ENCODE results near the gene DGKB.
A peak's percentile ranks its signal among the peaks of the same experiment; 100 is the strongest.

Gene DGKB

DNA sequence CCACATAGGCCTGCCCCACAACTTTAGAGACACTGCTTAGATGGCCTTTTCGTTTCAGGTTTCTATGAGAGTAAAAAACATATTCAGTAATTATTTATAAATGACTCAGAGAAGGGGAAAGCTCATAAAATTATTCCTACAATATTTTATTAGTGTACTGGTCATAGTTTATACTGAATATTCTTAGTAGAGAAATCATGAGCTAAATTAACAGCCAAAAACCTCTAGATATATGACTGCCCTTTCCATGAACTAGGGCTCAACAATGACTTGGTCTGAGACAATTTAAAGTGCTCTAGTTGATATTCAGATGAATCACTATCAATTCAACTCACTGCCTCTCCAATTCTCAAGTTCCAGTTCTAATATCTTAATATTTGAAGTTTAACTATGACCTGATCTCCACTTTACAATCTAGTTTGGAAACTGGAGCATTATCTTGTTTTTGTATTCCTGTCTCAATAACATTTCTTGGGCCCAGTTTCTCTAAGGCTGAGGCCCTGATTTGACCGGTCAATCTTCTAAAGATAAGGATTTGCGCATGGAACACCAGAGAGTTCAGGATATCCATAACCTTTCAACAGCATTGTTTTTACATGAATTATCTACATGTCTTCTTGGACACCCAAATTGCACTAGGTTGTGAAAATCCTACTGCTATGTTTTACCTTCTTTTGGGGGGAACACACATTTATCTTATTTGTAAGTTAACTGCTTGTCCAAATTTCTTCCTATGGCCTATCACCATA lies 141.6 kb downstream of the DGKB start:
- TF ChIP-seq, protein P1, sequence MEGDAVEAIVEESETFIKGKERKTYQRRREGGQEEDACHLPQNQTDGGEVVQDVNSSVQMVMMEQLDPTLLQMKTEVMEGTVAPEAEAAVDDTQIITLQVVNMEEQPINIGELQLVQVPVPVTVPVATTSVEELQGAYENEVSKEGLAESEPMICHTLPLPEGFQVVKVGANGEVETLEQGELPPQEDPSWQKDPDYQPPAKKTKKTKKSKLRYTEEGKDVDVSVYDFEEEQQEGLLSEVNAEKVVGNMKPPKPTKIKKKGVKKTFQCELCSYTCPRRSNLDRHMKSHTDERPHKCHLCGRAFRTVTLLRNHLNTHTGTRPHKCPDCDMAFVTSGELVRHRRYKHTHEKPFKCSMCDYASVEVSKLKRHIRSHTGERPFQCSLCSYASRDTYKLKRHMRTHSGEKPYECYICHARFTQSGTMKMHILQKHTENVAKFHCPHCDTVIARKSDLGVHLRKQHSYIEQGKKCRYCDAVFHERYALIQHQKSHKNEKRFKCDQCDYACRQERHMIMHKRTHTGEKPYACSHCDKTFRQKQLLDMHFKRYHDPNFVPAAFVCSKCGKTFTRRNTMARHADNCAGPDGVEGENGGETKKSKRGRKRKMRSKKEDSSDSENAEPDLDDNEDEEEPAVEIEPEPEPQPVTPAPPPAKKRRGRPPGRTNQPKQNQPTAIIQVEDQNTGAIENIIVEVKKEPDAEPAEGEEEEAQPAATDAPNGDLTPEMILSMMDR (IDR thresholded peaks at IDR 0.05; ENCODE audit: low read depth, low read length, missing control alignments): no peak
- in situ Hi-C loops (cut with HindIII; ENCODE audit: low sequenced_read_pairs): no loop called here
- H3K4me3 ChIP-seq (ENCODE audit: low read depth, low read length): no peak overlapping the region
- no peak for DNase-seq (ENCODE audit: low read depth)

DNA sequence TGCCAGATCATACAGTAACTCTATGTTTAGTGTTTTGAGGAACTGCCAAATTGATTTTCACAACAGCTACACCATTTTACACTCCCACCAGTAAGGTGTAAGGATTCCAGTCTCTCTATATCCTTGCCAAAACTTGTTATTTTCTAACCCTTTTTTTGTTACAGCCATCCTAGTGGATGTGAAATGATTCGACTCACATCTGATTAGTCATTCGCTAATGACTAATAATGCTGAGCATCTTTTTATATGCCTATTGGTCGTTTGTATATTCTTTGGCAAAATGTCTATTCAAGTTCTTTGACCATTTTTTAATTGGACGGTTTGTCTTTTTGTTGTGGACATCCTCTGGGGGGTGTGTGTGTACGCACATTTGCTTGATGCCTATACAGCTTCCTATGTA lies 142.8 kb downstream of the DGKB start:
- TF ChIP-seq, protein P1 (IDR thresholded peaks at IDR 0.05; ENCODE audit: low read depth, low read length, missing control alignments): no peak

DNA sequence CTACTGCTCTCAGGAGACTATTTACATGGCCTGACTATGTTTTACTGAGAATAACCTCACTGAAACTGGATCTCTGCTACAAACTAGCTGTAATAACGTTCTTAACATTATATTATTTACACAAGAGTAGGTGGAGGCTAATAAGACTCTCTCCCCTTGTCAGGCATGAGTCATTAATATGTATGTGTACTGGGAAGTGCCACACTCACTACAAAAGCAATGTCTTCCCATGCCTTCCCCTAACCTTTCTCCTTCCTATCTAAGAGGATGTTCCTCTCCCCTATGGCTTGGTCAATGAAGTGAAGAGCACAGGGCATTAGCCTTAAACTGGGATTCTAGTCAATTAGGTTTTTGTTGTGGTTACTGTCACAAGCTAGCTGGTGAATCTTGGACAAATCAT lies 147.9 kb downstream of the DGKB start:
- in situ Hi-C loops (cut with HindIII; ENCODE audit: low sequenced_read_pairs): no loop called here
- DNase-seq (ENCODE audit: low read depth): no peak
- TF ChIP-seq, protein P1 (IDR thresholded peaks at IDR 0.05; ENCODE audit: low read depth, low read length, missing control alignments): no peak
- H3K4me3 ChIP-seq (ENCODE audit: low read depth, low read length): no peak overlapping the region

More for the DNA sequence above, 142.8 kb downstream of the DGKB start:
- DNase-seq (ENCODE audit: low read depth): no peak
- H3K4me3 ChIP-seq (ENCODE audit: low read depth, low read length): no peak overlapping the region
- in situ Hi-C loops (cut with HindIII; ENCODE audit: low sequenced_read_pairs): no loop called here

DNA sequence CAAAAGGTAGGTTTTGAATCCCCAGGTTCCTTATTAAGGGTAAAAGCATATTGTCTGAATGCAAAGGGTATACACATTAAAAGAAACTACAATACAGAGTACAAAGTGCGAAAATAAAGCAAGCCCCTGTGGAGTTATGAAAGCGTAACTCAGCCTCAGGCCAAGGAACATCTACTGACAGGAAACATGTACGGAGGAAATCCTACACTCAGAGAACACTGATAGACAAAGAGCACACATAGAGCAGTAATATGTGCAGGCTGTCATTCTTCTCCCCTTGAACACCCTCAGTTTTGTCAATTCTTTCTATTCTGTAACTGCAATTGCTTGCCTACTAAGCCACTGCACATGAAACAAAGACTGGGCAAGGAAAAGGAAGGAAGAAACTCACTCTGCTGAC lies 150.2 kb downstream of the DGKB start:
- no peak overlapping the region for H3K4me3 ChIP-seq (ENCODE audit: low read depth, low read length)
- TF ChIP-seq, protein P1 (IDR thresholded peaks at IDR 0.05; ENCODE audit: low read depth, low read length, missing control alignments): no peak
- DNase-seq (ENCODE audit: low read depth): no peak
- in situ Hi-C loops (cut with HindIII; ENCODE audit: low sequenced_read_pairs): no loop called here

DNA sequence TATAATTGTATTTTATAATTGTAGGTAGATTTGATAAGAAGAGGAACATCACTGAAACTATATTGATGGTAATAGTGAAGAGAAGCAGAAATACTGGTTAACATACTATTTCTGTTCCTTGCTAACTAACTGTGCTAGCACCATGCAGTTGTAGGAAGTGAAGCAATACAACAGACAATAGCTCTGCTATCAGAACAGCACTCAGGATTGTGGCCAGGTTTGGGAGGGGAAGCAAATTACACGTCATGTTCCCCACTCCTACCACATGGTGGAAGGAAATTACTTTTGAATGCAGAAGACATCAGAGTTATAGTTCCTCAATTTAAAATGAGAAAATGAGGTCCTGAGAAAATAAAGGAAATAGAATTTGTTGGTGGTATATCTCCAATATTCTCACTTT lies 151.1 kb downstream of the DGKB start:
- DNase-seq (ENCODE audit: low read depth): no peak
- in situ Hi-C loops (cut with HindIII; ENCODE audit: low sequenced_read_pairs): no loop called here
- TF ChIP-seq, protein P1 (IDR thresholded peaks at IDR 0.05; ENCODE audit: low read depth, low read length, missing control alignments): no peak
- no peak overlapping the region for H3K4me3 ChIP-seq (ENCODE audit: low read depth, low read length)

DNA sequence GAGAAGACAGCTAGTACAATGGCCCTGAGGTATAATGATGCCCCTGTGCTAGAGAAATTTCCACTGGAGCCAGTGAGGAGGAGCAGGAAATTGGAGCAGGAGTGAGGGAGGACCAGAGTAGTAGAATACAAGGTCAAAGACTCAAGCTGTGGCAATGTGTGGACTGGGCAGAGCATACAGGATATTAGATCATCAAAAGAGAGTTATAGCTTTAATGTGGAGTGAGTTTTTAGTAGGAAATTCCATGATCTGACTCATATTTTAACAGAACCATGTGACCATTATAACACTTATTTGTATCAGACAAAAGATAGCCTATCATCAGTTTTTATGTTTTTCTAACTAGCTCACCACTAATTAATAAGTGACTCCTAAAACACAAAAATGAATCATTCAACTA lies 154.1 kb downstream of the DGKB start:
- DNase-seq (ENCODE audit: low read depth): peak; percentile 49
- TF ChIP-seq, protein P1 (IDR thresholded peaks at IDR 0.05; ENCODE audit: low read depth, low read length, missing control alignments): no peak
- H3K4me3 ChIP-seq (ENCODE audit: low read depth, low read length): no peak overlapping the region
- in situ Hi-C loops (cut with HindIII; ENCODE audit: low sequenced_read_pairs): no loop called here
